Measurements from ENCODE around the gene WDR93.

- TF ChIP-seq CTCF (IDR thresholded peaks at IDR 0.05) (no peak), POLR2A (IDR thresholded peaks at IDR 0.05) (no peak)
Observed at GRCh38 chr15:89759835-89760234, 69.2 kb downstream of the WDR93 start.

Measured in uterus (tissue), 2 donors.